Endodermal cell (in vitro differentiated cells): ENCODE results near the gene MTOR. TPM values are rescaled to one million over a fixed set of nuclear protein-coding genes. Genes with fewer than 3 reads are reported as not detected.
"Not testable (repeated sequence)": the region's sequence is repeated elsewhere in the genome, so short reads cannot be mapped to it uniquely, and the experiment has no call there.

ENCODE experiments used
- DNase-seq: peaks from one replicate; pipeline ENCODE4 v3.0.0-alpha.2; 2017
- H3K27ac ChIP-seq: 2 replicates; pipeline ENCODE4 v1.5.1; 2013; ENCODE audit warnings: mild to moderate bottlenecking, low read depth, low read length, moderate library complexity
- H3K27me3 ChIP-seq: 2 replicates; pipeline ENCODE4 v1.6.1; 2013; ENCODE audit warnings: mild to moderate bottlenecking, low read length, moderate library complexity; ENCODE audit not compliant: insufficient read depth, control insufficient read depth, poor library complexity, severe bottlenecking
- H3K36me3 ChIP-seq: 2 replicates; pipeline ENCODE4 v1.7.0; 2013; ENCODE audit warnings: mild to moderate bottlenecking, low read length, moderate library complexity; ENCODE audit not compliant: control insufficient read depth, insufficient read depth
- H3K4me1 ChIP-seq: one replicate; pipeline ENCODE4 v1.7.0; 2013; ENCODE audit warnings: low read length; ENCODE audit not compliant: control insufficient read depth, insufficient read depth
- H3K4me3 ChIP-seq: 2 replicates; pipeline ENCODE4 v1.5.1; 2013; ENCODE audit warnings: mild to moderate bottlenecking, low read length, moderate library complexity
- H3K9ac ChIP-seq: 2 replicates; pipeline ENCODE4 v1.6.1; 2013; ENCODE audit warnings: mild to moderate bottlenecking, low read length, moderate library complexity; ENCODE audit not compliant: poor library complexity, severe bottlenecking; ENCODE audit errors: extremely low read depth
- H3K9me3 ChIP-seq: 2 replicates; pipeline ENCODE4 v1.6.1; 2013; ENCODE audit warnings: mild to moderate bottlenecking, low read length, moderate library complexity; ENCODE audit not compliant: control insufficient read depth
- H3K27ac Mint-ChIP-seq: 2 replicates; pipeline ENCODE4 v1.8.0; 2020; ENCODE audit warnings: mixed read lengths
- H3K27me3 Mint-ChIP-seq: 2 replicates; pipeline ENCODE4 v1.8.0; 2021; ENCODE audit warnings: mild to moderate bottlenecking, mixed read lengths; ENCODE audit not compliant: insufficient read depth
- H3K36me3 Mint-ChIP-seq: 2 replicates; pipeline ENCODE4 v1.8.0; 2020; ENCODE audit warnings: low read depth, mixed read lengths
- H3K4me1 Mint-ChIP-seq: 2 replicates; pipeline ENCODE4 v1.8.0; 2020; ENCODE audit warnings: mixed read lengths
- H3K4me3 Mint-ChIP-seq: 2 replicates; pipeline ENCODE4 v1.8.0; 2020; ENCODE audit warnings: mild to moderate bottlenecking, moderate library complexity, mixed read lengths
- H3K9me3 Mint-ChIP-seq: 2 replicates; pipeline ENCODE4 v1.8.0; 2020; ENCODE audit warnings: mild to moderate bottlenecking, mixed read lengths
- CTCF ChIP-seq: fragments of 200-600 bp; sonication (generic); conservative IDR thresholded peaks from 2 replicates; pipeline ENCODE4 v1.5.0; 2021; ENCODE audit warnings: antibody characterized with exemption, mild to moderate bottlenecking
- WGBS, 2 experiments: methylation state at CpG; one replicate each; pipeline versions ENCODE4 v1.1.5 to v1.1.7; 2013; ENCODE audit warnings: missing lambda C conversion rate in 2 of 2, mixed read lengths in 1 of 2; ENCODE audit not compliant: insufficient coverage in 1 of 2, insufficient read length in 1 of 2; 5-methylcytosine and 5-hydroxymethylcytosine counted together
- total RNA-seq, 2 donors: library from RNA; stranded (reverse); fragmentation: NEBNext Ultra II Directional in 1 of 2; extraction: Animal tissue kit (Norgen Biotek cat#: 25700) in 1 of 2; gene quantifications; 2 replicates in 1 of 2; 3 replicates in 1 of 2; pipeline ENCODE4 v1.2.1, GENCODE V29; 2021

Gene MTOR
- total RNA-seq, 2 donors from 2014 or later = 69.0 to 78.3 TPM

- H3K27ac ChIP-seq = no peak overlapping the region
- peaks cover 29% of the 10 kb centered on the region for H3K36me3 ChIP-seq
- H3K27ac Mint-ChIP-seq = peak overlapping the region; percentile 95
- H3K36me3 Mint-ChIP-seq = peaks cover 30% of the 10 kb centered on the region
- H3K27me3 Mint-ChIP-seq = no peaks in the 10 kb centered on the region
- no peaks in the 10 kb centered on the region for H3K4me1 ChIP-seq
- no peaks in the 10 kb centered on the region for H3K9me3 ChIP-seq
- 86 to 87% methylated on average over 9 to 13 of the region's 13 CpGs for WGBS, 2 experiments
- peaks cover 4% of the 10 kb centered on the region for H3K4me1 Mint-ChIP-seq
- no peaks in the 10 kb centered on the region for H3K27me3 ChIP-seq
- DNase-seq = no peak
- H3K4me3 ChIP-seq = peak overlapping the region; percentile 100
- no peak for TF ChIP-seq CTCF
- no peak overlapping the region for H3K9ac ChIP-seq
- H3K9me3 Mint-ChIP-seq = no peaks in the 10 kb centered on the region
- peak overlapping the region; percentile 86 for H3K4me3 Mint-ChIP-seq
Observed at GRCh38 chr1:11100149-11100493, 162.2 kb downstream of the MTOR start.

- Mint-ChIP-seq H3K4me1 (peaks cover 4% of the 10 kb centered on the region), H3K27ac (peak within 1 kb of the TSS; percentile 95), H3K27me3 (no peaks in the 10 kb centered on the region), H3K9me3 (no peaks in the 10 kb centered on the region), H3K36me3 (peaks cover 29% of the 10 kb centered on the region), H3K4me3 (peak within 1 kb of the TSS; percentile 86)
- peak; percentile 98 for DNase-seq
- peak within 1 kb of the TSS; percentile 84 for H3K27ac ChIP-seq
- no peaks in the 10 kb centered on the region for H3K9me3 ChIP-seq
- peak within 1 kb of the TSS; percentile 100 for H3K4me3 ChIP-seq
- H3K4me1 ChIP-seq = no peaks in the 10 kb centered on the region
- WGBS, 2 experiments = 2 to 6% methylated on average over 28 to 78 of the region's 78 CpGs
- H3K27me3 ChIP-seq = no peaks in the 10 kb centered on the region
- H3K36me3 ChIP-seq = peaks cover 35% of the 10 kb centered on the region
- TF ChIP-seq CTCF = no peak
- peak within 1 kb of the TSS; percentile 95 for H3K9ac ChIP-seq
Observed at GRCh38 chr1:11099310-11100148, 162.8 kb downstream of the MTOR start, which contains the start of gene EXOSC10. EXOSC10 (minus strand) TSS chr1:11099869; CDS start chr1:11099831, 38 bp downstream.

- H3K4me3 Mint-ChIP-seq = peak overlapping the region; percentile 86
- Histone ChIP-seq H3K4me3 (peak overlapping the region; percentile 100), H3K9me3 (no peaks in the 10 kb centered on the region), H3K9ac (peak overlapping the region; percentile 95), H3K27ac (no peak overlapping the region), H3K27me3 (no peaks in the 10 kb centered on the region), H3K36me3 (peaks cover 41% of the 10 kb centered on the region), H3K4me1 (no peaks in the 10 kb centered on the region)
- no peaks in the 10 kb centered on the region for H3K9me3 Mint-ChIP-seq
- H3K36me3 Mint-ChIP-seq = peaks cover 34% of the 10 kb centered on the region
- H3K27ac Mint-ChIP-seq = peak overlapping the region; percentile 95
- 8 to 27% methylated on average over 4 to 5 of the region's 5 CpGs for WGBS, 2 experiments
- DNase-seq = no peak
- H3K27me3 Mint-ChIP-seq = no peaks in the 10 kb centered on the region
- peaks cover 4% of the 10 kb centered on the region for H3K4me1 Mint-ChIP-seq
- no peak for TF ChIP-seq CTCF
Observed at GRCh38 chr1:11098931-11099309, 163.4 kb downstream of the MTOR start.

- H3K36me3 Mint-ChIP-seq = peaks cover 70% of the 10 kb centered on the region
- H3K36me3 ChIP-seq = peaks cover 60% of the 10 kb centered on the region
Observed at GRCh38 chr1:11083784-11084183, 178.6 kb downstream of the MTOR start.

More at GRCh38 chr1:11083784-11084183, 178.6 kb downstream of the MTOR start:
- not testable (repeated sequence) for H3K9me3 ChIP-seq, H3K27ac Mint-ChIP-seq, H3K27me3 Mint-ChIP-seq, H3K4me1 Mint-ChIP-seq, H3K27me3 ChIP-seq, H3K9me3 Mint-ChIP-seq, H3K4me3 ChIP-seq, H3K4me3 Mint-ChIP-seq, DNase-seq, H3K9ac ChIP-seq, H3K4me1 ChIP-seq, H3K27ac ChIP-seq
- 92% methylated on average over 1 of the region's 3 CpGs; no CpG with 5 or more reads in 1 of the 2 experiments for WGBS, 2 experiments
